GM12878 (cell line): Measurements from ENCODE around the gene WNT7A. TPM values are rescaled to one million over a fixed set of nuclear protein-coding genes. Genes with fewer than 3 reads are reported as not detected.

ENCODE experiments used
- ATAC-seq: fragments of 200-7000 bp; cut with Tn5 transposase; 3 replicates; pipeline ENCODE4 v1.9.1; 2020; ENCODE audit warnings: mild to moderate bottlenecking, moderate library complexity
- BruUV-seq: library from RNA; stranded (reverse); fragments of 400-500 nt; replicated peaks from 2 replicates; lab custom pipeline; 2021; lab: Mats Ljungman, UMichigan
- CTCF ChIA-PET: fragments of 300-600 bp; sonication (Branson Sonifier 250); formaldehyde crosslinking; extraction: SDS; loops from one replicate; lab custom pipeline; 2021; ENCODE audit warnings: inconsistent platforms; lab: Yijun Ruan, JAX
- POLR2A ChIA-PET: fragments of 350-600 bp; formaldehyde crosslinking; extraction: SDS; loops from one replicate; lab custom pipeline; 2021; ENCODE audit warnings: inconsistent platforms; lab: Charles Lee
- RAD21 ChIA-PET: fragments of 300-600 bp; sonication (Branson Sonifier 250); formaldehyde crosslinking; loops from one replicate; lab custom pipeline; 2023; ENCODE audit warnings: antibody characterized with exemption; ENCODE audit not compliant: unreplicated experiment; lab: Charles Lee
- SMC1A ChIA-PET: fragments of 300-600 bp; sonication (Branson Sonifier 250); formaldehyde crosslinking; loops from one replicate; lab custom pipeline; 2023; ENCODE audit not compliant: unreplicated experiment, uncharacterized antibody; lab: Charles Lee
- DNase-seq: peaks from one replicate; pipeline ENCODE4 v3.0.0-alpha.2; 2011; ENCODE audit warnings: low read depth, low spot score
- FAIRE-seq: peaks from 3 replicates; lab custom pipeline; 2011; peaks lifted over from hg19 to GRCh38; lab: Jason Lieb, UNC
- H2AFZ ChIP-seq: 2 replicates; pipeline ENCODE4 v1.6.0; 2011; ENCODE audit warnings: low read depth, low read length, control low read depth; ENCODE audit not compliant: control insufficient read depth
- H3K27ac ChIP-seq: 2 replicates; pipeline ENCODE4 v1.5.1; 2011; ENCODE audit warnings: control low read depth; ENCODE audit not compliant: control insufficient read depth, insufficient read depth
- H3K27me3 ChIP-seq, 2 experiments: replicated peaks in 1 of 2; 2 replicates each; pipeline versions ENCODE4 v1.6.0 to v1.6.1; 2011; ENCODE audit warnings: low read length in 1 of 2; ENCODE audit not compliant: control insufficient read depth in 2 of 2, insufficient read depth in 2 of 2
- H3K36me3 ChIP-seq, 2 experiments: 2 replicates each; pipeline ENCODE4 v1.5.1; 2011; ENCODE audit warnings: low read length in 1 of 2; ENCODE audit not compliant: control insufficient read depth in 2 of 2, insufficient read depth in 2 of 2
- H3K4me1 ChIP-seq: 2 replicates; pipeline ENCODE4 v1.6.1; 2011; ENCODE audit warnings: mild to moderate bottlenecking, low read length, moderate library complexity, mixed read lengths; ENCODE audit not compliant: control insufficient read depth, insufficient read depth
- H3K4me2 ChIP-seq: 2 replicates; pipeline ENCODE4 v1.6.0; 2011; ENCODE audit warnings: control low read depth; ENCODE audit not compliant: control insufficient read depth, insufficient read depth
- H3K4me3 ChIP-seq: fragments of 200-600 bp; sonication (generic); 2 replicates; pipeline ENCODE4 v1.5.1; 2016
- H3K79me2 ChIP-seq: 2 replicates; pipeline ENCODE4 v1.6.0; 2011; ENCODE audit warnings: low read length; ENCODE audit not compliant: control insufficient read depth, insufficient read depth
- H3K9ac ChIP-seq: 2 replicates; pipeline ENCODE4 v1.8.0; 2011; ENCODE audit warnings: low read length, control low read depth, mixed read lengths; ENCODE audit not compliant: control insufficient read depth, insufficient read depth
- H3K9me3 ChIP-seq: replicated peaks from 3 replicates; pipeline ENCODE4 v1.5.1; 2011; ENCODE audit warnings: mild to moderate bottlenecking, low read length; ENCODE audit not compliant: control insufficient read depth, insufficient read depth
- H4K20me1 ChIP-seq: 2 replicates; pipeline ENCODE4 v1.6.0; 2011; ENCODE audit not compliant: control insufficient read depth, insufficient read depth
- CREM ChIP-seq: IDR thresholded peaks from 2 replicates; pipeline ENCODE4 v1.6.1; 2014; ENCODE audit warnings: antibody characterized with exemption, low read depth
- EED ChIP-seq: sonication (generic); IDR thresholded peaks from 2 replicates; pipeline ENCODE4 v1.6.1; 2016; ENCODE audit warnings: antibody characterized with exemption, low read depth
- FOS ChIP-seq: IDR thresholded peaks from 3 replicates; pipeline ENCODE4 v1.6.1; 2011; ENCODE audit warnings: borderline replicate concordance; ENCODE audit not compliant: insufficient read length; ENCODE audit errors: extremely low read depth
- JUND ChIP-seq: IDR thresholded peaks from 2 replicates; pipeline ENCODE4 v1.6.1; 2012; ENCODE audit warnings: low read depth, mild to moderate bottlenecking, low read length, improper control_type of control experiment, moderate library complexity
- WGBS: methylation state at CpG from one replicate; pipeline ENCODE4 v1.1.6; 2016; ENCODE audit warnings: low lambda C conversion rate; ENCODE audit not compliant: insufficient replicate concordance, insufficient coverage; ENCODE audit errors: missing lambda C conversion rate; 5-methylcytosine and 5-hydroxymethylcytosine counted together
- in situ Hi-C: fragments of 300-500 bp; cut with MboI; formaldehyde crosslinking; loops from 9 replicates; pipeline ENCODE4 v1.14.3; 2018; ENCODE audit warnings: mixed read lengths
- intact Hi-C: fragments of 100-400 bp; cut with micrococcal nuclease; formaldehyde crosslinking; loops from one replicate; pipeline ENCODE4 v1.14.2; 2022; ENCODE audit not compliant: unreplicated experiment
- polyA plus RNA-seq, 11 experiments: library from polyadenylated mRNA; depleted of rRNA in 4 of 11; unstranded in 6 of 11; stranded (reverse) in 5 of 11; fragments of >200 nt; fragmentation: Nextera tagmentation in 4 of 11; fragmentation: Illumina TruSeq in 1 of 11; extraction: Ambion mirVana in 4 of 11; extraction: Trizol in 1 of 11; gene quantifications; 1 replicate in 1 of 11; 2 replicates in 10 of 11; pipeline versions ENCODE4 v1.2.1 to v1.2.3, GENCODE V29; 2011 to 2016; ENCODE audit warnings: inconsistent platforms in 2 of 11, missing spikeins in 2 of 11, low read depth in 1 of 11
- total RNA-seq, 4 experiments: library from RNA; depleted of rRNA in 3 of 4; stranded (reverse); fragments of >200 nt in 3 of 4; fragmentation: Illumina TruSeq in 1 of 4; extraction: Trizol in 1 of 4; gene quantifications; 2 replicates each; pipeline versions ENCODE4 v1.2.1 to v1.2.3, GENCODE V29; 2013 to 2021
- TF ChIP-seq, protein P1 (sequence below): fragments of 450-650 bp; IDR thresholded peaks from 2 replicates; pipeline ENCODE4 v1.6.1; 2016; ENCODE audit warnings: mild to moderate bottlenecking

WNT7A gene
- total and polyA plus RNA-seq, 10 of the 15 experiments (the other 5 are each of a cell fraction or from before 2014, with no cell fraction given): 0.08 TPM; not detected in 9

DNA sequence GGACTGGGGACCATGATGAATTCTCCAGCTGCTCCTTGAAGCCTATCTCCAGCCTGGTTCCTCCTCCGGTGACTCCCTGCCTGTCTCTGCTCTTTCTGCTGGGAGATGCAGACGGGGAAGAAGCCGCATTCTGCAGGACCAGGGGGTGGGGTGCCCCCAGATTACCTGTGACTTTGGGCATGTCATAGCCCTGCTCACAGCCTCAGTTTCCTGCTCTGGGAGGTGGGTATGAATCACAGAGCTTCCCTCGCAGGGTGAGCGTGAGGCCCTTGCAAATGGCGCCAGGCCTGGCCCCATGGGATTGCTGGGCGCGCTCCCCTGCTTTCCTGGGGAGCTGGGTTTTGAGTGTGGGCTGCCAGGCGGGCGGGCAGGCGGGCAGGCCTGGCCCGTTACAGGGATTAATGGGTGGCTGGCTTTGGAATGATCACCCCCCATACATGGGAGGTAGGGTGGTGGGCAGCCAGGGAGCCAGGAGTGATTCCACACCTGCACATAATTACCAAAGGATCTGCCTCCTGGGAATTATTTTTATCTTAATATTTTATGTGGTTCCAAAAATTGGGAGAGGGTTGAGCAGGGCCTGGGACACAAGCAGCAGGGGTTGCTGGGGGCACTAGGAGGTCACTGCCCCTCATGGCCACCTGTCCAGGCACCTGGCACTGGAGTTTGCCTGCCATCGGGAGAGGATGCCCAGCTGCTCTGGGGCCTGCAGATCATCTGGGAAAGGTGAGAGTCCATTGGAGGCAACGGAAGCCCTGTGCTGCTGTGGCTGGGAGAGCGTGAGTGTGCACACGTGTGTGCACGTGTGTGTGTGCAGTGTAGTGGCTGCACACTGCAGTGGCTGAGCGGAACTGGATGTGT lies 106.8 kb downstream of the WNT7A start:
- in situ Hi-C loops: no loop called here
- ChIA-PET POLR2A (no interaction called here), CTCF (no interaction called here), RAD21 (no interaction called here), SMC1A (no interaction called here)
- intact Hi-C loops: no loop called here
- H3K79me2 ChIP-seq: no peaks in the 10 kb centered on the region
- H3K9ac ChIP-seq: no peak overlapping the region
- TF ChIP-seq CREM (no peak), EED (no peak), FOS (no peak), JUND (no peak)
- TF ChIP-seq, protein P1, sequence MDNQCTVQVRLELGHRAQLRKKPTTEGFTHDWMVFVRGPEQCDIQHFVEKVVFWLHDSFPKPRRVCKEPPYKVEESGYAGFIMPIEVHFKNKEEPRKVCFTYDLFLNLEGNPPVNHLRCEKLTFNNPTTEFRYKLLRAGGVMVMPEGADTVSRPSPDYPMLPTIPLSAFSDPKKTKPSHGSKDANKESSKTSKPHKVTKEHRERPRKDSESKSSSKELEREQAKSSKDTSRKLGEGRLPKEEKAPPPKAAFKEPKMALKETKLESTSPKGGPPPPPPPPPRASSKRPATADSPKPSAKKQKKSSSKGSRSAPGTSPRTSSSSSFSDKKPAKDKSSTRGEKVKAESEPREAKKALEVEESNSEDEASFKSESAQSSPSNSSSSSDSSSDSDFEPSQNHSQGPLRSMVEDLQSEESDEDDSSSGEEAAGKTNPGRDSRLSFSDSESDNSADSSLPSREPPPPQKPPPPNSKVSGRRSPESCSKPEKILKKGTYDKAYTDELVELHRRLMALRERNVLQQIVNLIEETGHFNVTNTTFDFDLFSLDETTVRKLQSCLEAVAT: no peak
- no TSS peak for BruUV-seq
- H2AFZ ChIP-seq: no peak overlapping the region
- H3K4me3 ChIP-seq: no peak overlapping the region
- 31% methylated on average over 18 of the region's 18 CpGs for WGBS
- no peak for DNase-seq
- H3K4me1 ChIP-seq: no peaks in the 10 kb centered on the region
- H3K27me3 ChIP-seq: 0 out of 4 replicates have a peak, but pooled peaks cover 0 to 1% of the 10 kb centered on the region in 2 experiments
- ATAC-seq: no peak
- no peak for FAIRE-seq
- no peak overlapping the region for H3K27ac ChIP-seq
- H3K9me3 ChIP-seq: no peaks in the 10 kb centered on the region
- H3K4me2 ChIP-seq: no peak overlapping the region
- no peaks in the 10 kb centered on the region for H3K36me3 ChIP-seq
- H4K20me1 ChIP-seq: no peaks in the 10 kb centered on the region
